HepG2 (cell line): Measurements from ENCODE around the gene DLL3. TPM values are rescaled to one million over a fixed set of nuclear protein-coding genes. Genes with fewer than 3 reads are reported as not detected.

ENCODE experiments used
- ATAC-seq: fragments of 200-7000 bp; cut with Tn5 transposase; 3 replicates; pipeline ENCODE4 v1.9.1; 2020; ENCODE audit warnings: mild to moderate bottlenecking, moderate library complexity
- BruUV-seq: library from RNA; stranded (reverse); fragments of 400-500 nt; replicated peaks from 2 replicates; lab custom pipeline; 2021; lab: Mats Ljungman, UMichigan
- CTCF ChIA-PET: fragments of 300-600 bp; formaldehyde crosslinking; extraction: SDS; loops from one replicate; lab custom pipeline; 2021; ENCODE audit warnings: low total read pairs, inconsistent platforms, low intra/inter-chr PET ratio; lab: Yijun Ruan, JAX
- POLR2A ChIA-PET: fragments of 350-600 bp; sonication (Branson Sonifier 250); formaldehyde crosslinking; loops from one replicate; lab custom pipeline; 2020; ENCODE audit warnings: antibody characterized with exemption, inconsistent platforms; lab: Yijun Ruan, JAX
- DNase-seq: peaks from one replicate; pipeline ENCODE4 v3.0.0-alpha.2; 2015; ENCODE audit warnings: low spot score
- FAIRE-seq: peaks from 3 replicates; lab custom pipeline; 2011; peaks lifted over from hg19 to GRCh38; lab: Jason Lieb, UNC
- H2AFZ ChIP-seq: one replicate; pipeline ENCODE4 v1.6.1; 2011; ENCODE audit warnings: low read length, inconsistent platforms
- H3K27ac ChIP-seq: fragments of 300-600 bp; 3 replicates; pipeline ENCODE4 v1.8.0; 2011; ENCODE audit warnings: mixed run types, mild to moderate bottlenecking, mixed read lengths, low read length, inconsistent platforms; ENCODE audit not compliant: insufficient read depth; ENCODE audit errors: extremely low read length
- H3K27me3 ChIP-seq, 2 experiments: fragments of 200-600 bp in 1 of 2; 2 replicates in 1 of 2; 3 replicates in 1 of 2; pipeline versions ENCODE4 v1.6.0 to v1.8.0; 2011; ENCODE audit warnings: low read length in 2 of 2, mild to moderate bottlenecking in 2 of 2, moderate library complexity in 2 of 2, inconsistent platforms in 1 of 2; ENCODE audit not compliant: insufficient read depth in 2 of 2, control insufficient read depth in 1 of 2
- H3K36me3 ChIP-seq, 2 experiments: fragments of 200-600 bp in 1 of 2; replicated peaks in 1 of 2; 2 replicates in 1 of 2; 3 replicates in 1 of 2; pipeline versions ENCODE4 v1.5.1 to v1.8.0; 2011; ENCODE audit warnings: low read length in 2 of 2, inconsistent platforms in 1 of 2; ENCODE audit not compliant: insufficient read depth in 2 of 2, control insufficient read depth in 1 of 2
- H3K4me1 ChIP-seq: 2 replicates; pipeline ENCODE4 v1.5.1; 2012; ENCODE audit warnings: low read length, inconsistent platforms; ENCODE audit not compliant: insufficient read depth
- H3K4me2 ChIP-seq: 2 replicates; pipeline ENCODE4 v1.6.0; 2011; ENCODE audit warnings: low read depth, low read length, inconsistent platforms
- H3K4me3 ChIP-seq, 3 experiments: fragments of 200-600 bp in 1 of 3; sonication (generic), shearing (Covaris generic) in 1 of 3; replicated peaks in 1 of 3; 2 replicates each; pipeline ENCODE4 v1.5.1; 2011 to 2016; ENCODE audit warnings: low read length in 3 of 3, inconsistent platforms in 2 of 3, low read depth in 2 of 3, mild to moderate bottlenecking in 2 of 3, control low read depth in 1 of 3, mixed read lengths in 1 of 3; ENCODE audit not compliant: insufficient read depth in 1 of 3
- H3K79me2 ChIP-seq: one replicate; pipeline ENCODE4 v1.6.1; 2011; ENCODE audit warnings: low read length, inconsistent platforms; ENCODE audit not compliant: insufficient read depth
- H3K9ac ChIP-seq: 2 replicates; pipeline ENCODE4 v1.6.0; 2011; ENCODE audit warnings: mild to moderate bottlenecking, low read depth, low read length, inconsistent platforms; ENCODE audit not compliant: insufficient read depth
- H3K9me3 ChIP-seq: 2 replicates; pipeline ENCODE4 v1.5.1; 2012; ENCODE audit warnings: mild to moderate bottlenecking, low read length
- H4K20me1 ChIP-seq: 2 replicates; pipeline ENCODE4 v1.6.0; 2011; ENCODE audit warnings: inconsistent platforms, mild to moderate bottlenecking, low read length, moderate library complexity; ENCODE audit not compliant: insufficient read depth
- ATF4 ChIP-seq, 2 experiments: fragments of 450-650 bp in 1 of 2; sonication (generic) in 1 of 2; formaldehyde crosslinking; IDR thresholded peaks; 2 replicates each; pipeline versions ENCODE4 v1.5.0 to v1.8.0; 2020 to 2022; ENCODE audit warnings: mild to moderate bottlenecking in 1 of 2, missing genetic modification reagents in 1 of 2
- BCL6 ChIP-seq: IDR thresholded peaks from 2 replicates; pipeline ENCODE4 v1.6.1; 2016; ENCODE audit warnings: missing genetic modification reagents, missing compliant biosample characterization
- DR1 ChIP-seq: sonication (generic); formaldehyde crosslinking; IDR thresholded peaks from 2 replicates; pipeline ENCODE4 v1.8.0; 2021; ENCODE audit warnings: mild to moderate bottlenecking, missing genetic modification reagents, inconsistent platforms
- ETV6 ChIP-seq: sonication (generic); formaldehyde crosslinking; conservative IDR thresholded peaks from 2 replicates; pipeline ENCODE4 v1.4.0; 2020; ENCODE audit warnings: missing genetic modification reagents
- LBX2 ChIP-seq: sonication (generic); formaldehyde crosslinking; IDR thresholded peaks from 2 replicates; pipeline ENCODE4 v1.5.0; 2020; ENCODE audit warnings: missing genetic modification reagents, mild to moderate bottlenecking, borderline replicate concordance
- MEF2D ChIP-seq: sonication (generic); formaldehyde crosslinking; IDR thresholded peaks from 2 replicates; pipeline ENCODE4 v1.5.1; 2020; ENCODE audit warnings: mild to moderate bottlenecking, missing genetic modification reagents
- MTERF4 ChIP-seq: sonication (generic); formaldehyde crosslinking; IDR thresholded peaks from 2 replicates; pipeline ENCODE4 v1.8.0; 2023; ENCODE audit warnings: mild to moderate bottlenecking, missing genetic modification reagents
- MYNN ChIP-seq: sonication (generic); formaldehyde crosslinking; IDR thresholded peaks from 2 replicates; pipeline ENCODE4 v1.4.0; 2020; ENCODE audit warnings: mild to moderate bottlenecking, low read depth, missing genetic modification reagents
- RARG ChIP-seq: sonication (generic); formaldehyde crosslinking; IDR thresholded peaks from 2 replicates; pipeline ENCODE4 v1.4.0; 2020; ENCODE audit warnings: low read depth, mild to moderate bottlenecking, missing genetic modification reagents
- SETDB1 ChIP-seq: sonication (generic); formaldehyde crosslinking; IDR thresholded peaks from 2 replicates; pipeline ENCODE4 v1.5.1; 2020; ENCODE audit warnings: missing genetic modification reagents, mild to moderate bottlenecking, borderline replicate concordance
- TAF15 ChIP-seq: fragments of 200-400 bp; formaldehyde crosslinking; IDR thresholded peaks from one replicate; pipeline ENCODE4 v1.6.1; 2018; ENCODE audit warnings: mild to moderate bottlenecking, low read depth, low read length; ENCODE audit not compliant: poor library complexity, severe bottlenecking
- THAP8 ChIP-seq: sonication (generic); formaldehyde crosslinking; IDR thresholded peaks from 2 replicates; pipeline ENCODE4 v1.5.1; 2020; ENCODE audit warnings: missing genetic modification reagents, mild to moderate bottlenecking, borderline replicate concordance
- TOPORS ChIP-seq: sonication (generic); formaldehyde crosslinking; IDR thresholded peaks from 2 replicates; pipeline ENCODE4 v1.8.0; 2023; ENCODE audit warnings: mild to moderate bottlenecking, missing genetic modification reagents
- XRCC5 ChIP-seq: fragments of 200-400 bp; formaldehyde crosslinking; optimal IDR thresholded peaks from 2 replicates; pipeline ENCODE3; 2017; ENCODE audit warnings: mild to moderate bottlenecking, low read length
- ZBTB14 ChIP-seq: sonication (generic); formaldehyde crosslinking; IDR thresholded peaks from 2 replicates; pipeline ENCODE4 v1.4.0; 2020; ENCODE audit warnings: missing genetic modification reagents
- ZNF20 ChIP-seq: sonication (generic); formaldehyde crosslinking; IDR thresholded peaks from 2 replicates; pipeline ENCODE4 v1.4.0; 2020; ENCODE audit warnings: mild to moderate bottlenecking, moderate library complexity, missing genetic modification reagents
- ZNF280B ChIP-seq: sonication (generic); formaldehyde crosslinking; IDR thresholded peaks from 2 replicates; pipeline ENCODE4 v1.5.0; 2020; ENCODE audit warnings: missing genetic modification reagents, mild to moderate bottlenecking, borderline replicate concordance
- ZNF562 ChIP-seq: sonication (generic); formaldehyde crosslinking; IDR thresholded peaks from 2 replicates; pipeline ENCODE4 v1.8.0; 2022; ENCODE audit warnings: missing genetic modification reagents, borderline replicate concordance
- ZNF616 ChIP-seq: sonication (generic); formaldehyde crosslinking; IDR thresholded peaks from 2 replicates; pipeline ENCODE4 v1.5.0; 2020; ENCODE audit warnings: low read depth, mild to moderate bottlenecking, missing genetic modification reagents
- WGBS: methylation state at CpG from one replicate; pipeline ENCODE4 v1.1.6; 2017; ENCODE audit warnings: low lambda C conversion rate; 5-methylcytosine and 5-hydroxymethylcytosine counted together
- in situ Hi-C: cut with HindIII; loops from 2 replicates; pipeline ENCODE4 v1.10.0; 2017; ENCODE audit warnings: low pct_unique_long_range_greater_than_20kb; ENCODE audit not compliant: extremely low pct_ligation_motif_present
- intact Hi-C: fragments of 100-400 bp; cut with micrococcal nuclease; formaldehyde crosslinking; loops from one replicate; pipeline ENCODE4 v1.10.0; 2022; ENCODE audit not compliant: unreplicated experiment
- polyA plus RNA-seq, 8 experiments: library from polyadenylated mRNA; depleted of rRNA in 3 of 8; stranded (reverse) in 7 of 8; unstranded in 1 of 8; fragments of >200 nt; fragmentation: Illumina TruSeq in 4 of 8; extraction: Trizol in 4 of 8; gene quantifications; 2 replicates each; pipeline versions ENCODE4 v1.2.1 to v1.2.3, GENCODE V29; 2011 to 2016; ENCODE audit warnings: low read depth in 4 of 8, missing spikeins in 1 of 8, mixed read lengths in 1 of 8; ENCODE audit not compliant: insufficient read depth in 1 of 8
- total RNA-seq, 5 experiments: library from RNA; depleted of rRNA; stranded (reverse); fragments of >200 nt; fragmentation: Illumina TruSeq; extraction: Trizol; gene quantifications; 2 replicates each; pipeline ENCODE4 v1.2.3, GENCODE V29; 2016; ENCODE audit warnings: low read depth in 1 of 5

The DLL3 gene
- total and polyA plus RNA-seq, 2 of the 13 experiments (the other 11 are each of a cell fraction or from before 2014, with no cell fraction given): 0.35 to 0.55 TPM

GRCh38 chr19:39553082-39553652, 54.4 kb downstream of the DLL3 start:
- DNase-seq (no peak), FAIRE-seq (no peak), ATAC-seq (no peak)
- in situ Hi-C loops: loop anchor here (5.0 kb wide), 1 partner anchor 119 kb away; no protein-coding TSS in a partner anchor
- Histone ChIP-seq H3K79me2 (no peaks in the 10 kb centered on the region), H3K27ac (no peak overlapping the region), H3K36me3 (no peaks in the 10 kb centered on the region), H3K27me3 (no peaks in the 10 kb centered on the region; a peak in 1 of 5 replicates), H4K20me1 (no peaks in the 10 kb centered on the region), H3K4me3 (no peak overlapping the region), H3K9ac (no peak overlapping the region), H3K4me2 (no peak overlapping the region), H3K9me3 (no peaks in the 10 kb centered on the region), H2AFZ (no peak overlapping the region), H3K4me1 (peaks cover 10% of the 10 kb centered on the region)
- ChIA-PET POLR2A (no interaction called here), CTCF (interaction anchor here (3.5 kb wide), 1 partner anchor 119 kb away, joined by 49 read pairs; no protein-coding TSS in a partner anchor)
- 4% methylated on average over 5 of the region's 7 CpGs for WGBS
- intact Hi-C loops: no loop called here
- no TSS peak for BruUV-seq
- TF ChIP-seq MEF2D (CRISPR knock-in tag): no peak
- no peak for TF ChIP-seq ZNF616 (CRISPR knock-in tag)
- TF ChIP-seq DR1 (CRISPR knock-in tag): no peak
- TF ChIP-seq MTERF4: no peak
- no peak for TF ChIP-seq ZBTB14
- no peak for TF ChIP-seq TOPORS
- TF ChIP-seq MYNN: no peak
- TF ChIP-seq LBX2: no peak
- TF ChIP-seq BCL6 (CRISPR knock-in tag): no peak
- no peak for TF ChIP-seq ETV6 (CRISPR knock-in tag)
- TF ChIP-seq TAF15: no peak
- TF ChIP-seq SETDB1 (CRISPR knock-in tag): no peak
- TF ChIP-seq ZNF20 (CRISPR knock-in tag): no peak
- TF ChIP-seq ATF4 (CRISPR knock-in tag; IDR thresholded peaks at IDR 0.05): no peak
- TF ChIP-seq THAP8 (CRISPR knock-in tag): no peak
- TF ChIP-seq RARG (CRISPR knock-in tag): no peak
- TF ChIP-seq ZNF562 (CRISPR knock-in tag): no peak
- TF ChIP-seq ZNF280B: no peak
- no peak for TF ChIP-seq XRCC5
